Midbrain (tissue), 1 donor: ENCODE results near the gene ACOX2.
A peak's percentile ranks its signal among the peaks of the same experiment; 100 is the strongest.
"Not testable (repeated sequence)": the region's sequence is repeated elsewhere in the genome, so short reads cannot be mapped to it uniquely, and the experiment has no call there.

Source experiments
- DNase-seq: peaks from one replicate; lab custom pipeline; 2025; lab: John Stamatoyannopoulos, UW

ACOX2 gene

GRCh38 chr3:58534592-58535494, 2.1 kb downstream of the ACOX2 start:
- DNase-seq: no peak

- DNase-seq: peak; percentile 78
Observed at GRCh38 chr3:58532794-58533220, 4.2 kb downstream of the ACOX2 start.

GRCh38 chr3:58531956-58532355, 5.0 kb downstream of the ACOX2 start:
- DNase-seq: no peak

- DNase-seq: no peak
Observed at GRCh38 chr3:58531555-58531954, 5.4 kb downstream of the ACOX2 start.

GRCh38 chr3:58530354-58530865, 6.6 kb downstream of the ACOX2 start:
- DNase-seq: no peak

GRCh38 chr3:58529516-58530353, 7.3 kb downstream of the ACOX2 start:
- DNase-seq: no peak

- DNase-seq: no peak
Observed at GRCh38 chr3:58528629-58529028, 8.4 kb downstream of the ACOX2 start.

- DNase-seq: not testable (repeated sequence)
Observed at GRCh38 chr3:58527440-58527839, 9.6 kb downstream of the ACOX2 start.

- DNase-seq: no peak
Observed at GRCh38 chr3:58526515-58526957, 10.5 kb downstream of the ACOX2 start.

- no peak for DNase-seq
Observed at GRCh38 chr3:58524326-58524888, 12.6 kb downstream of the ACOX2 start.

GRCh38 chr3:58522759-58523425, 14.1 kb downstream of the ACOX2 start:
- no peak for DNase-seq

GRCh38 chr3:58521917-58522631, 14.9 kb downstream of the ACOX2 start:
- DNase-seq: peak; percentile 74

- DNase-seq: no peak
Observed at GRCh38 chr3:58521336-58521670, 15.7 kb downstream of the ACOX2 start.

GRCh38 chr3:58520403-58521335, 16.3 kb downstream of the ACOX2 start:
- DNase-seq: no peak

- DNase-seq: no peak
Observed at GRCh38 chr3:58519668-58520402, 17.2 kb downstream of the ACOX2 start.

- DNase-seq: no peak
Observed at GRCh38 chr3:58518291-58518789, 18.6 kb downstream of the ACOX2 start.

- no peak for DNase-seq
Observed at GRCh38 chr3:58514405-58514804, 22.6 kb downstream of the ACOX2 start.

GRCh38 chr3:58508437-58508836, 28.6 kb downstream of the ACOX2 start:
- no peak for DNase-seq
